HCT116 (cell line): ENCODE results near the gene DCDC2. TPM values are rescaled to one million over a fixed set of nuclear protein-coding genes. Genes with fewer than 3 reads are reported as not detected.
"Not testable (repeated sequence)": the region's sequence is repeated elsewhere in the genome, so short reads cannot be mapped to it uniquely, and the experiment has no call there.

Experiments
- ATAC-seq: fragments of 200-7000 bp; cut with Tn5 transposase; 2 replicates; pipeline ENCODE4 v1.9.1; 2020; ENCODE audit warnings: mild to moderate bottlenecking, moderate library complexity
- BruUV-seq: library from RNA; stranded (reverse); fragments of 400-500 nt; replicated peaks from 2 replicates; lab custom pipeline; 2021; lab: Mats Ljungman, UMichigan
- CTCF ChIA-PET: fragments of 300-600 bp; sonication (Branson Sonifier 250); formaldehyde crosslinking; loops from one replicate; lab custom pipeline; 2021; ENCODE audit warnings: antibody characterized with exemption; lab: Charles Lee
- POLR2A ChIA-PET: fragments of 300-600, 350-600 bp; sonication (Branson Sonifier 250); formaldehyde crosslinking; loops from one replicate; lab custom pipeline; 2021; ENCODE audit warnings: antibody characterized with exemption; lab: Charles Lee
- RAD21 ChIA-PET, 2 experiments: fragments of 300-600 bp; sonication (Branson Sonifier 250); formaldehyde crosslinking; loops; one replicate each; lab custom pipeline; 2023; ENCODE audit warnings: low total read pairs in 2 of 2; ENCODE audit not compliant: uncharacterized antibody in 2 of 2, unreplicated experiment in 2 of 2, low non-redundant PET in 1 of 2; lab: Charles Lee
- DNase-seq: peaks from one replicate; pipeline ENCODE4 v3.0.0-alpha.2; 2010; ENCODE audit warnings: low read depth, low spot score
- H2AFZ ChIP-seq: fragments of 200-600 bp; shearing (Covaris generic), sonication (generic); 2 replicates; pipeline ENCODE4 v1.6.1; 2017; ENCODE audit warnings: low read depth, mixed run types, mixed read lengths, antibody characterized with exemption, low read length; ENCODE audit not compliant: poor library complexity, severe bottlenecking
- H3K27ac ChIP-seq: 2 replicates; pipeline ENCODE4 v1.5.1; 2012; ENCODE audit warnings: low read depth, low read length
- H3K27me3 ChIP-seq: fragments of 200-600 bp; sonication (generic); 2 replicates; pipeline ENCODE4 v1.6.1; 2016; ENCODE audit warnings: mixed run types, low read length, mixed read lengths; ENCODE audit not compliant: insufficient read depth
- H3K36me3 ChIP-seq, 2 experiments: fragments of 200-500 bp in 1 of 2; fragments of 200-600 bp in 1 of 2; sonication (Bioruptor generic) in 1 of 2; sonication (generic) in 1 of 2; 2 replicates each; pipeline versions ENCODE4 v1.5.1 to v1.6.1; 2014 to 2016; ENCODE audit warnings: low read length in 2 of 2, inconsistent platforms in 1 of 2, mixed read lengths in 1 of 2, mixed run types in 1 of 2; ENCODE audit not compliant: insufficient read depth in 2 of 2, control insufficient read depth in 1 of 2
- H3K4me1 ChIP-seq, 2 experiments: fragments of 200-600 bp in 1 of 2; sonication (generic) in 1 of 2; 2 replicates each; pipeline versions ENCODE4 v1.5.1 to v1.6.1; 2012 to 2017; ENCODE audit warnings: low read length in 2 of 2, inconsistent platforms in 1 of 2, mild to moderate bottlenecking in 1 of 2, mixed read lengths in 1 of 2, mixed run types in 1 of 2, moderate library complexity in 1 of 2; ENCODE audit not compliant: insufficient read depth in 2 of 2, control insufficient read depth in 1 of 2
- H3K4me2 ChIP-seq: fragments of 200-600 bp; sonication (generic); 2 replicates; pipeline ENCODE4 v1.6.1; 2017; ENCODE audit warnings: mixed run types, low read length, mixed read lengths
- H3K4me3 ChIP-seq, 2 experiments: fragments of 200-600 bp in 1 of 2; sonication (generic) in 1 of 2; replicated peaks in 1 of 2; 2 replicates each; pipeline ENCODE4 v1.5.1; 2011 to 2016; ENCODE audit warnings: low read length in 2 of 2, control low read depth in 1 of 2, low read depth in 1 of 2, mild to moderate bottlenecking in 1 of 2, mixed read lengths in 1 of 2, mixed run types in 1 of 2
- H3K79me2 ChIP-seq: fragments of 200-600 bp; sonication (generic); 2 replicates; pipeline ENCODE4 v1.6.1; 2017; ENCODE audit warnings: mild to moderate bottlenecking, mixed run types, low read length, moderate library complexity, mixed read lengths; ENCODE audit not compliant: insufficient read depth
- H3K9ac ChIP-seq: fragments of 200-600 bp; sonication (generic); 2 replicates; pipeline ENCODE4 v1.6.1; 2016; ENCODE audit warnings: low read length, mixed read lengths
- H3K9me2 ChIP-seq: fragments of 200-600 bp; sonication (generic), shearing (Covaris generic); 2 replicates; pipeline ENCODE4 v1.6.1; 2017; ENCODE audit warnings: mixed run types, mild to moderate bottlenecking, moderate library complexity; ENCODE audit not compliant: insufficient read depth
- H3K9me3 ChIP-seq, 2 experiments: fragments of 200-500 bp in 1 of 2; fragments of 200-600 bp in 1 of 2; sonication (Bioruptor generic) in 1 of 2; sonication (generic) in 1 of 2; 2 replicates each; pipeline ENCODE4 v1.6.1; 2014 to 2017; ENCODE audit warnings: low read length in 2 of 2, mixed read lengths in 2 of 2, inconsistent platforms in 1 of 2, low read depth in 1 of 2, mild to moderate bottlenecking in 1 of 2, mixed run types in 1 of 2, moderate library complexity in 1 of 2; ENCODE audit not compliant: control insufficient read depth in 1 of 2, insufficient read depth in 1 of 2
- H4K20me1 ChIP-seq: fragments of 200-600 bp; sonication (generic), shearing (Covaris generic); 2 replicates; pipeline ENCODE4 v1.6.1; 2017; ENCODE audit warnings: mixed run types, mild to moderate bottlenecking, moderate library complexity; ENCODE audit not compliant: insufficient read depth
- CBX3 ChIP-seq: IDR thresholded peaks from 2 replicates; pipeline ENCODE4 v1.6.1; 2012; ENCODE audit warnings: low read depth
- EGR1 ChIP-seq: IDR thresholded peaks from 2 replicates; pipeline ENCODE4 v1.6.1; 2012; ENCODE audit warnings: low read depth
- EZH2 ChIP-seq: fragments of 200-600 bp; sonication (generic); IDR thresholded peaks from 2 replicates; pipeline ENCODE4 v1.6.1; 2017; ENCODE audit warnings: antibody characterized with exemption, mixed run types
- JUND ChIP-seq: IDR thresholded peaks from 2 replicates; pipeline ENCODE4 v1.6.1; 2012
- POLR2A ChIP-seq: IDR thresholded peaks from 2 replicates; pipeline ENCODE4 v1.7.0; 2011; ENCODE audit warnings: borderline replicate concordance; ENCODE audit not compliant: insufficient read depth, insufficient read length; ENCODE audit errors: extremely low read depth
- POLR2AphosphoS5 ChIP-seq: IDR thresholded peaks from 2 replicates; pipeline ENCODE4 v1.6.1; 2011; ENCODE audit warnings: mild to moderate bottlenecking, low read depth, low read length, moderate library complexity
- RAD21 ChIP-seq: IDR thresholded peaks from 2 replicates; pipeline ENCODE4 v1.6.1; 2012; ENCODE audit warnings: low read depth, mild to moderate bottlenecking
- intact Hi-C: fragments of 100-400 bp; cut with micrococcal nuclease; formaldehyde crosslinking; loops from 2 replicates; pipeline ENCODE4 v1.10.0; 2022
- total RNA-seq: library from RNA; stranded (reverse); gene quantifications from one replicate; pipeline ENCODE4 v1.2.1, GENCODE V29; 2021; ENCODE audit not compliant: unreplicated experiment
- TF ChIP-seq, protein P1 (sequence below): IDR thresholded peaks from 2 replicates; pipeline ENCODE4 v1.6.1; 2011; ENCODE audit warnings: mild to moderate bottlenecking, low read length, moderate library complexity; ENCODE audit not compliant: insufficient replicate concordance; ENCODE audit errors: extremely low read depth

Gene DCDC2
- total RNA-seq, 1 experiment from 2014 or later: 0.17 TPM

DNA sequence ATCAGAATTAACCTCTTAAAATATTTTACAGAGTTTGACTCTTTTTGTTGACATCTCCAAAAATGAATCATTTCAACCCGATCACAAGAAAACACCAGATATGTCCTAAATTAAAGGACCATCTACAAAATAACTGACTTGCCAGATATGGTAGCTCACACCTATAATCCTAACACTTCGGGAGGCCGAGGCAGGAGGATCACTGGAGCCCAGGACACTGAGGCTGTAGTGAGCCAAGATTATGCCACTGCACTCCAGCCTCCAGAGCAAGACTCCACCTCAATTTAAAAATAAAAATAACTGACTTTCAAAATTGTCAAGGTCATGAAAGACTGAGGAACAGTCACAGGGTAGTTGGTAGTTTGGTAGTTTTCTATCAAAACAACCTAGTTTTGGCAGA lies 34.9 kb downstream of the DCDC2 start (continued):
- TF ChIP-seq, protein P1, sequence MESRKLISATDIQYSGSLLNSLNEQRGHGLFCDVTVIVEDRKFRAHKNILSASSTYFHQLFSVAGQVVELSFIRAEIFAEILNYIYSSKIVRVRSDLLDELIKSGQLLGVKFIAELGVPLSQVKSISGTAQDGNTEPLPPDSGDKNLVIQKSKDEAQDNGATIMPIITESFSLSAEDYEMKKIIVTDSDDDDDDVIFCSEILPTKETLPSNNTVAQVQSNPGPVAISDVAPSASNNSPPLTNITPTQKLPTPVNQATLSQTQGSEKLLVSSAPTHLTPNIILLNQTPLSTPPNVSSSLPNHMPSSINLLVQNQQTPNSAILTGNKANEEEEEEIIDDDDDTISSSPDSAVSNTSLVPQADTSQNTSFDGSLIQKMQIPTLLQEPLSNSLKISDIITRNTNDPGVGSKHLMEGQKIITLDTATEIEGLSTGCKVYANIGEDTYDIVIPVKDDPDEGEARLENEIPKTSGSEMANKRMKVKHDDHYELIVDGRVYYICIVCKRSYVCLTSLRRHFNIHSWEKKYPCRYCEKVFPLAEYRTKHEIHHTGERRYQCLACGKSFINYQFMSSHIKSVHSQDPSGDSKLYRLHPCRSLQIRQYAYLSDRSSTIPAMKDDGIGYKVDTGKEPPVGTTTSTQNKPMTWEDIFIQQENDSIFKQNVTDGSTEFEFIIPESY: no peak
- no peak for TF ChIP-seq RAD21
- TF ChIP-seq POLR2A: no peak
- no peak for TF ChIP-seq EZH2
- TF ChIP-seq EGR1: no peak
- no peak for TF ChIP-seq POLR2AphosphoS5
- TF ChIP-seq JUND: no peak
- no peak for TF ChIP-seq CBX3

GRCh38 chr6:24322446-24322845 lies 35.4 kb downstream of the DCDC2 start:
- H2AFZ ChIP-seq, H3K79me2 ChIP-seq, H3K4me2 ChIP-seq, H4K20me1 ChIP-seq, H3K9me2 ChIP-seq, ATAC-seq, DNase-seq, H3K27me3 ChIP-seq, intact Hi-C loops, H3K27ac ChIP-seq, H3K36me3 ChIP-seq, RAD21 ChIA-PET, BruUV-seq, H3K9ac ChIP-seq, H3K4me1 ChIP-seq, CTCF ChIA-PET, POLR2A ChIA-PET, H3K9me3 ChIP-seq, H3K4me3 ChIP-seq: not testable (repeated sequence)
